GM19468 (cell line): ENCODE data around the gene OR5B21.

Experiments
- ATAC-seq: cut with Tn5 transposase; IDR thresholded peaks from one replicate; pipeline ENCODE4 v1.9.1; 2021; ENCODE audit warnings: mild to moderate bottlenecking, moderate library complexity, moderate number of reproducible peaks; ENCODE audit not compliant: unreplicated experiment; ENCODE audit errors: extremely low read depth

OR5B21 gene

DNA sequence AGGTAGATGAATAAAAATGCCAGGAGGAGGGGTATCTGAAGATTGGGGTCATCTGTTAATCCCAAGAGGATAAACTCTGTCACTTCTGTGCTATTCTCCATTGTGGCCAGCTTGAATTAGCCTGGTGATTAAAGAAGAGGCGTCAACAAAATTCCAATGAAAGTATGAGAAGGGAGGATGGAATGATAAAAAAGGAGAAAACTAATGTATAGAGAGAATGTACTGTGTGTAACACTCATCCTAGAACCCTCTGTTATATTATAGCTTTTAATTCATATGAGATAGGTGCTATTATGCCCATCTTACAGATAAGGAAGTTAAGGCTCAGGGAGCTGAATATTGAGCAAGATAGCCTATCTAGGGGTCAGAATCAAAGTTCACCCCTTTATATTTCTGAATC lies at the start of gene OR5B21:
TSS of gene OR5B21 (minus strand) at position 101 of the 400 bp plus-strand sequence. CDS start at position 101, 0 bp downstream.
- ATAC-seq: no peak

DNA sequence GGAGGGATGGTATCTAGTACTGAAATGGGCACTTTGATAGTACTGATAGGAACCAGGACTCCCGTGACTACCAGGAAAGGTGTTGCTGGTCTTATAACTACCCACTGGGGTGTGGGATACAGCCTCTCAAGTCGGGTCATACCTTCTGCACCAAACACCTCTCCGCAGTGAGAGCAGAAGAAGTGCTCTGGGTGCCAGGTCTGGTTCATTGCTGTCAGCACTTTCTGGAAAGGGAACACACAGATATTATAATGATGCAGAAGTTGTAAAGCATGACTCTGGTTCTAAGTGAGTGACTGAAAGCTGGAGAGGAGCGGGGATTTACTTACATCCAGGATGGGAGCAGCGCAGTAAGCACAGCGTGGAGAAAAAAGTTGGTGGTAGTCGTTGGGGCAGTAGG lies 41.7 kb upstream of the OR5B21 start:
- ATAC-seq: no peak

DNA sequence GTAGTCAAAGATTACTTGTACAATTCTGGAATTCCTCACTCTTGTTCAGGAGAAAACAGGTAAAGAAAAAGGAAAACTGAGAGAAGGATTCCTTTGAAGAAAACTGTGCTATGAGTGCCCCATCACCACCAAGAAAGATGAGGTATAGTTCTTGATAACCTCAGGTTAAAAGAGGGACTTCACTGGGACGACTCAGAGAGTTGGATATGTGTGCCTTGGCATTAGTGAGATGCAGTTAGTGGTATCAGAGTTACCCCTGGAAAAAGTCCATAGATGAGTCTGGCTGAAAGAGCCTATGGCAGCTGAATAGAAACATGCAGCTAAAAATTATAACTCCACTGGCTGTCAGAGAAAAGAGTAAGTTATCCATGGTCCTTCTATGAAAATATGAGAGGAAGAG lies 38.9 kb upstream of the OR5B21 start:
- no peak for ATAC-seq

DNA sequence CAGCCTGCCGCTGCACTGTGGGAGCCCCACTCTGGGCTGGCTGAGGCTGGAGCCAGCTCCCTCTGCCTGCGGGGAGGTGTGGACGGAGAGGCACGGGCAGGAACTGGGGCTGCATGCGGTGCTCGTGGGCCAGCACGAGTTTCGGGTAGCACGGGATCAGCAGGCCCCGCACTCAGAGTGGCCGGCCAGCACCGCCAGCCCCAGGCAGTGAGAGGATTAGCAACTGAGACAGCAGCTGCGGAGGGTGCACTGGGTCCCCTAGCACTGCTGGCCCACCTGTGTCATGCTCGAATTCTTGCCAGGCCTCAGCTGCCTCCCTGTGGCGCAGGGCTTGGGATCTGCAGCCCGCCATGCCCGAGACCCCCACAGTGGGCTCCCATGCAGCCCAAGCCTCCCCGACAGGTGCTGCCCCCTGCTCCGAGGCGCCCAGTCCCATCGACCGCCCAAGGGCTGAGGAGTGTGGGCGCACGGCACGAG lies 24.0 kb upstream of the OR5B21 start:
- ATAC-seq: no peak

DNA sequence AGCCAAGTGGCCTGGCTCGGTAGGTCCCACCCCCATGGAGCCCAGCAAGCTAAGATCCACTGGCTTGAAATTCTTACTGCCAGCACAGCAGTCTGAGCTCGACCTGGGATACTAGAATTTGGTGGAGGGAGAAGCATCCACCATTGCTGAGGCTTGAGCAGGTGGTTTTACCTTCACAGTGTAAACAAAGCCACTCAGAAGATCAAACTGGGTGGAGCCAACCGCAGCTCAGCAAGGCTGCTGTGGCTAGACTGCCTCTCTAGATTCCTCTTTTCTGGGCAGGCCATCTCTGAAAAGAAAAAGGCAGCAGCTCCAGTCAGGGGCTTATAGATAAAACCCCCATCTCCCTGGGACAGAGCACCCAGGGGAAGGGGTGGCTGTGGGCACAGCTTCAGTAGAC lies 22.3 kb upstream of the OR5B21 start:
- ATAC-seq: no peak

DNA sequence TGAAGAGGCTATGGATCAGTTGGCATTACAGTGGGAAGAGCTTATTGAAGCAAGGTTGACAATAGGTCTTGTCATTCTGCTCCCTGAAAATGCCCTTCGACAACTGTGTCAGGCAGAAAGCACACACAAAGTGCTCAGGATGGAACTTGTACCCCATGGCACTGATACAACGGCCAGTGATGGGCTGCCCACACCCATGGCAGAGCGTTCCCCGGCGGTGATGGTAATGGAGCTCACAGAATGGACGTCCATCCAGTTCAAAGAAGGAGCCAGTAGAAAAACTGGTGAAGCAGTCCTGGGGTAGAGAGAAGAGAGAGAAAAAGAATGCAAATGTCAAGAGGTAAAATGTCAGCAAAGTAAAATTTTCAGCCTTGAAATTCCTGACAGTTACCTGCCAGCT lies 19.5 kb upstream of the OR5B21 start:
- ATAC-seq: no peak

DNA sequence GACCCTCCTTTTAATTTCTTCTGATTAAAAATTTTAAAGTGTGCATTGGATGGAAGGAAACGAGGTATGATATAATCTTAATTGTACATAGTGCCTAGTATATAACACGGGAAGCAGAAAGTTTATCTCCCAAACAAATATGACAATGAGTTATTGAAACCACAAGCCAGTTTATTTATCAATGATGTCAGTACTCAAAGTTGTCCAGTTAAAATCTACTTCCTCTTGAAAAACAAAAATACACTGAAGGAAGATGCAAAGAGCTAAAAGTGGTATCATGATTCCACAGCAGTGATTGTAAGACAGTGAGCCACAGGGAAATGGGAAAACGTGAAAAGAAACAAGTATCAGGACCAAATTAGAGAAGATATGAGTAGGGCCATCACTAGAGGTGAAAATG lies 18.8 kb upstream of the OR5B21 start:
- no peak for ATAC-seq

DNA sequence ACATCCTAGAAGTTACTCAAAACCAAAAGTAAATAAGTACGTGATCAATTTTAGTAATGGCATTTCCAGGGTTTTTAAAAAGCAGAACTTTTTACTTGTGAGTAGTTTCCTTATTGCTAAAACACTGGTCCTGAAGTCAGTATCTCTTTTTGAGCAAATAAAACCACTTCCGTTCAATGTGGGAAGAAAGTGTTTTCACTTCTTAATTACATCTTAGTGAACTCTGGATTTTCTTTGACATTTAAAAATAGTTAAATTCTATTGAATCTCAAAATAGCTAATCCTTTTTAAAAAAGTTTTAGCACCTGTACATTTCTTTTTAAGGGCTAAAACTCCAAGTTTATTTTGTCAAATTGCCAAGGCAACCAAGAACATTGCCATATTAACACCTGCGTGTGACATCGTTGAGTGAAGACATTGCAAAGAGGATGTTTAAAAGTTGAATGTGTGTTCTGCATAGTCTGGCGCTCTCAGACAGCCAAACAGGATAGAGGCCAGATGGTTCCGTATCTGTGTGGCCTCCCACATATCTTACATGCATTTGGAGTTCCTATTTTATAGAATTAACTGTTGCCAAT lies 17.2 kb upstream of the OR5B21 start:
- ATAC-seq: peak; percentile 85

DNA sequence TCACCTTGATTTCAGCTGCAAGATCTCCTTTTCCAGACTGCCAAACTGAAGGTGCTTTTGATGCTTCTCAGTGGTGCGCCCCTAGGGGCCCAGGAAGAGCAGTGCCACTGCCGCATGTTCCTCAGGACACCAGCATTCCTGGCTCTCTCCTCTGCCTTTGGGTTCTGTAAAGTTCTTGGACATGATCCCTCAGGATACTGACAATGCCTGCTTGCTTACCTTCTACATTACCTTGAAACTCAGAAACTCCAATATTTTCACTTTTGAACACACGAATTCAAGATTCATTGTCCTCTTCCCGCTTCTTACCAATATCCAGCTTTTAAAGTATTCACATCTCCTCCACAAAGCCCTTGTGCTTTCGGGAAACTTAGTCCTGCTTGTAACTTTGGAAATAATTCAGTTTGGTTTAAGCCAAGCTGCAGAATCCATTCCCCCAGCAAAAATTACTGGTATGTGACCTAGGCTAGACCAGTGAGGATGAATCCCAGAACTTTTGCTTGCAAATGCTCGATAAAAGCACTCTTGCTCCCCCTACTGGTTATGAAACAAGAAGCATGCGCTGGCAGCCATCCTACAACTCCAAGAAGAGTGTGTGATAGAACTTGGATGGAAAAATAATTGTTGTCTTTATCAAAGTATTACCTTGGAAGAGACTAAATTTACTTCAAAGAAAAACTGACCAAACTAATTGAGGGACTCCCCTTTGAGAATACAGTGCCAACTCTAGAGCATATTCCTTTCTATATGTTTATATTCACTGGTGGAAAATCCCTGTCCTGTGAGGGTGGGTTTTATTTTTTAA lies 16.5 kb upstream of the OR5B21 start:
- ATAC-seq: peak; percentile 7

DNA sequence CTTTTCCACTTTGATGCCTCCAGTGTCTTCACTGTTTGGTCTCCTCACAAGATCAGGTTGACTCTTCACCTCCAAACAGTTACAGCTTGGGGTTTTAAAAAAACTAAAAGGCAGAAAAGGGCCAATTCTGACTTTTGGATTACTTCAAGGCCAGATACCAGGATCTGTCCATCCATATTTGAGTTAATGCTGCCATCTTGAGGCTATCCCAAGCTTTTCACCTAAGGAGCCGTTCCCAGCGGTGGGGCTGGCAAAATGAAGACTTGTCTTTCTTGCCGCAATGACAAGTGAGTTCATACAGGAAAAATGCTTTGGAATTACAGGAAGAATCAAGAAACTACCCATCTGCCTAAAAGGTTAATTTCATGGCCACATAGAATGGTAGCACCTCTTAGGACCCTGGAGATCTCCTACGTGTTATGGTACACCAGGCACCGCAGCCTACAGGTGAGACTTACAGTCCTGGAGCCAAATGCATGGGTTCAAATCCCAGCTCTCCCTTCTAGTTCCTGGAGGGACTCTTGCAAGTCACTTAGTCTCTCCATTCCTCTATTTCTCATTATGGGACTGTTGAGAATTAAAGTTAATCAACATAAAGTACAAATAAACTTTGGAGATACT lies 6.0 kb upstream of the OR5B21 start:
- ATAC-seq: peak; percentile 69

DNA sequence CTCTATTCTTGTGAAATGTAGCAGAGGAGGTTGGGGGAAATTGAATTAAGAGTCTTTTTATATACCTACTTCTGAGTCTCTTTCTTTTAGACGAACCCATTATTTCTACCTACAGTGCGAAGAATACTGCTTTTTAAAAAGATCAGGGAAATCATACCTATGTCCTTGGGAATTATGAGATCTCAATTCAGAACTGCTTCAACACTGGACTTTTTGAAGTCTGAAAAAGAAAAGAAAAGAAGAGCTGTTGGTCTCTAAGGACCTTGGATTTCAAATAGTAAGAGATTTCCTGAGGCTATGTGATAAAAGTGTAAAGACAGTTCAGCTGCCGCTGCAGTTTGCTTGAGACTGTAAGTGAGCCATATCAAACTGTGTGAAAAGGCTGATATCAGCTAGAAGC lies 3.7 kb upstream of the OR5B21 start:
- no peak for ATAC-seq

DNA sequence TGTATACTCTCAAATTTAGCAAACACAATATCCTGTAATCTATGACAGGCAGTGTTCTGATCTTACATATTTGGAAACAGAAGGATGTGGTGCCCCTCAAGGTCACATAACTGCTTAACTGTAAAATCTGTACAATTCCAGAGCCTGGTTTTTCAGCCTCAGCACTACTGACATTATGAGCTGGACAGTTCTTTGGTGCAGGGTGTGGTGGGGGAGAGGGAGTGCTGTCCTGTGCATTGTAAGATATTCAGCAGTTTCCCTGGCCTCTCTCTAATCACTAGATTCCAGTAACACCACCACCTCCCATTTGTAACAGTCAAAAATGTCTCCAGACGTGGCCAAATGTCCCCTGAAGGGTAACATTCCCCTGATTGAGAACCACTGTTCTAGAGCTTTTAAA lies 1.8 kb upstream of the OR5B21 start:
- ATAC-seq: no peak

DNA sequence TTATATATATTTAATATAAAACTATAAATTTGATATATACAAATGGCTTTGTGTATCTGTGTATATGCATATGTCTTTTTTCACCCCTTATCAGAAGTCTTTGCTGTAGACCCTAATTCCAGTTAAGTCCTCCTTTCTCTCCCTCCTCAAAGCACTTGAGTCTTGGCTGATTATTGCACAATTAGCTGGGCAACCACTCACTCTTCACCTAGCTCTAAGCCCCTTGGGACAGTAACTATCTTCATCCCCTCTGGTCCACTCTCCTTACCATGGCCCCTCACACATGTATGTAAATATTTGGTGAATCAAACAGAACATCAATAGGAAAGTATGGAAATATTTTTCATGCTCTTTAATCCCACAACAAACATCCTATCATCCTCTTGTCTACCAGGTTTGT lies 909 bp upstream of the OR5B21 start:
- no peak for ATAC-seq

DNA sequence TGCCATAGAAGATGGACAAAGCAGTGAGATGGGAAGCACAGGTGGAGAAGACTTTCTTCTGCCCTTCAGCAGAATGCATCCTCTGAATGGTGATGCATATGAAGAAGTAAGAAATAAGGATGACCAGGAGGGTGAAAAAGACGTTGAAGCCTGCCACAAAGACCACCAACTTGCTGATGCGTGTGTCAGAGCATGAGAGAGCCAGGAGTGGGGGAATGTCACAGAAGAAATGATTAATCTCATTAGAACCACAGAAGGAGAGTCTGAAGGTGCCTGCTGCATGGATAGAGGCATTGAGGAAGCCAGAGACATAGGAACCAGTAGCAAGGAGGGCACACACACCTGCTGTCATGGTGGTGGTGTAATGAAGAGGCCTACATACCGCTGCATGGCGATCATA lies 550 bp downstream of the OR5B21 start:
- no peak for ATAC-seq

DNA sequence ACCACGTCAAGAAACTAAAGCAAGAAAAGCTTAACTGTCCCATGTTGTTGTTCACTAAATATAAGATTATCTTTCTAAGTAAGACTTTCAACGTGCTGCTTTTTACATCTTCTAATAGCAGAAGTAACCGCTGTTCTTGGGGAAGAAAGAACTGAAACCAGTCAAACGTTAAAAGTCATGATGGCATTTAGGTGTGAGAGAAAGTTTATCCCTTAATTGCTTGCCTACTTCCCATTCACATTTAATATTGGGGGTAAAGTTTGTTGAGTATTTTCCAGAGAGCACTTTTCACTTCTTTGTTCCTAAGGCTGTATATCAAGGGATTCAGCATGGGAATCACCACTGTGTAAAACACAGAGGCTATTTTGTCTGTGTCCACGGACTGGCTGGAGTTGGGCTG lies 970 bp downstream of the OR5B21 start:
- peak; percentile 19 for ATAC-seq

DNA sequence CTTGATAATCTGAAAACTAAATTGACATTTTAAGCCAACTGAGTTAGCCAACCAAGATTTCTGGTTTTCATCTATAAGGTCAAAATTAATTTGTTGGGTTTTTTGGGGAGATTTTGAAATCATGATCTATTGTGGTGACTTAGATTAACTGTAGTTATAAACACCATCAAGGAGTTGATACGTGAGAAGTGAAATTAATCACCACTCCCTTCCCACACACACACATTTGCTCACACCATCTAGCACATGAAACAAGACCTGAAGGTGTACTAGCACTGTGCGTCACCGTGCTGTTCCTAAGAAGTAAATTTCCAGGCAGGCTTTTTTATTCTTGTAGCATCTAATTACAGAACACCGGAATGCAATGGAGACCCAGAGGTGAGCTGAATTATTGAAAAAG lies 2.1 kb downstream of the OR5B21 start:
- no peak for ATAC-seq

DNA sequence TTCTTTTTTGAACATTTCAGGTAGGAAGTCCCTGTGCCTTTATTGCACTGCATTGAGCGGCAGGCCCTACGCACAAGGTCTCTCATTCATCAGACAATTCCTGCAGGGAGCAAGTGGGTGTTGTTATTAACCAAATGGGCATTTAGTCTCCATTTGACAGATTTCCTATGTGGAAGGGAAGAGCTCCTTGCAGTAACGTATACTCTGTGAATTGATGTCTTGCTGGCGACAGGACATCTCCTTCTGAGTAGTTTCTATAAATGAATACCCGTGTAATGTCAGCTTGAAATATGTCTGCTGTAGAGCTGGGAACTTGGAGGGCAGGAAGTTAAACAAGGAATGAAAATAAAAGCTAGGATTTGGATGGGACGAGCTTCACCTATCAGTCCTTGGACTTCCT lies 3.7 kb downstream of the OR5B21 start:
- ATAC-seq: no peak

DNA sequence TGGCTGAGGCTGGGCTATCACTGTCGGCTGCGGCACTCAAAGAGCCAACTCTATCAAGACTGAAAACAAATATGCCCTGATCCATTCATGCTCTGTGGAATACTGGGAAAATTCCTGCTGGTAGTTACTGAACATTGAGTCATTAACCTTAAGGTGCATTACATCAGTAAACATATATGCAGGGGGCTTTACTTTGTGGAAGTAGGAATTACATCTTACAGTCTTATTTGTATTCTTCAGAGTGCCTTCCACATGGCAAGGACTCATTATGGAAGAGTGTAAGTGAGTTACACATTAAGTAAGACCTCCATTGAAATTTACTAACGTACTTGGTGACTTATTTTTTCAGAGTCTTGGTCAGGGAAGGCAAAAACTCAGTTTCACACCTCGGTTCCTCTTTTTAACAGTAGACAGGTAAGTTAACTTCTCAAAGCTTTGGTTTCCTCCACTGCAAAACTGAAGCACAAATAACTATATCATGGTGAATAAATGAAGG lies 4.5 kb downstream of the OR5B21 start:
- peak; percentile 94 for ATAC-seq

DNA sequence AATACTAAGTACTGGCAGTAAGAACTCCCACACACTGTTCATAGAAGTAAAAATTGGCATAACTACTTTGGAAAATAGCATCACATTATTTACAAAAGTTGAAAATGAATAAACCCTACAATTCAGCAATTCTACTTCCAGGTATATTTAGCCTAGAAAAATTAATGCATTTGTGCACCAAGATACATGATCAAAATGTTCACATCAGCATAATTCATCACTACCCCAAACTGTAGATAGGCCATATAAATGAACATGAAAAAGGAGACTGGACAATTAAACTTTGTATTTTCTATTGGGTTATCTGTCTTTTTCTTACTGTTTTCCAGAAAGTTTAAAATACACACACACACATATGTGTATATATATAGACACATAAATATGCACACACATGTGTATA lies 5.9 kb downstream of the OR5B21 start:
- ATAC-seq: no peak

DNA sequence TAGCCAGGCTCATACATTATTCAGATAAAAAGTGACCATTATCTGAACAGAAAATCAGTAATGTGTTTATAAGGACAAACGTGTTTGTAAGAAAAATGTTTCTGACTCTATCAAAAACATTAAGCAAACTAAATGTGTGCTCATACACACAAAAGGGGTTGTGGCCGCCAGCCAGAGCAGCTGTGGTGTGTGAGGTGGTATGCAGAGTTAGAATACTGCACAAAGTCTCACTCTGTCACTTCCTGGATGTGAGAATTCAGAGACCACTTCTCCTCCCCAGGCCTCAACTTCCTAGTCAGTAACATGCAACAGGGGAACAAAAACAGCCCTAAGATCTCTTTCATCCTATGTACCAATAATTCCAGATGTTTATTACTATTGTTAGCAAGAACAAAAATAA lies 9.4 kb downstream of the OR5B21 start:
- ATAC-seq: no peak

DNA sequence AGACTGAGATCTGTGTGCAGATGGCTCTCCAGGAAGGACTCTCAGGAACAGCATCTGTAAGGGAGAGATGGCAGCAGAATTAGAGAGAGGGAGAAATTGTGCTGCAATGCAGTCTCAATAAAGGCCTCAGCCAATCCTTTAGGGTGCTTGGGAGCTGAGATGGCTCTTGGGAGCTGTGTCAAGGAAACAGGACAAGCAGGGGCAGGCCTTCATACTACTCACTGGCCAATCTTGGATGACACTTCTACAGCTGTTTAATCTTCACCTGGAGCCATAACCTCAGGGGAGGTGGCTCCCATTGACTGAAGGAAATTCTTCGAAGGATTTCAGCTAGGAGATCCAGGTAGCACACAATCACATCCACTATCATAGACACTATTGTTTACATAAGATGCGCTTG lies 10.0 kb downstream of the OR5B21 start:
- ATAC-seq: no peak
